GM15510 (cell line): Measurements from ENCODE around the gene ZNF521.

Experiments
- POLR2A ChIP-seq: IDR thresholded peaks from 3 replicates; pipeline ENCODE4 v1.6.1; 2011; ENCODE audit warnings: borderline replicate concordance; ENCODE audit not compliant: insufficient read length; ENCODE audit errors: extremely low read depth

ZNF521 gene

DNA sequence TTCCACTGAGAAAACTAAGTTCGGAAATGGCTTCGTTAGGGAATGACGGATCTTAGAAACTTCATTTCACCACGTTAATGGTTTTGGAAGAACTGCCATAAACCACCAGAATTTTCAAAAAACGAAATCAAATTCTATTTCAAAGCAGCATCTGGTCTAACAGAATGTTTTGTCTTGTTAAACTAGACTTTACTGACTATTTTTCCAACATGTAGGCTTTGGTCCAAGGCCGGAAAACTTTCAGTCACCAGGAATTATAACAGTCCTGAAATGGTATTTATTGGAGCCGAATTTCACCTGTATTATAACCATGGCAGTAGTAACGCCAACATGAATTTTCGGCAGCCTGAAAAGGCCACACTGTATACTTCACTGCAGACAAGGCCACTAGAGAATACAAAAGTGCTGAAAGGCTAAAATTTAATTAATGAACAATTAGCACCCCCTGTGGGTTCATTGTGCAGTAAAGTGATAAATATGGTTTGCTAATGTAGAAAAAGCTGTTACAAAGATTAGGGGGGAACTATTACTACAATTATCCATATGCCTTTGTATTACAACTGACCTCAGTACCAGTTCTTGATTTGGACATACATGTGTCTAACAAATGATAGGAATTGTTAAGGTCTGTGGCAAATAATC is 116.4 kb downstream of the ZNF521 start:
- TF ChIP-seq POLR2A, result no peak

DNA sequence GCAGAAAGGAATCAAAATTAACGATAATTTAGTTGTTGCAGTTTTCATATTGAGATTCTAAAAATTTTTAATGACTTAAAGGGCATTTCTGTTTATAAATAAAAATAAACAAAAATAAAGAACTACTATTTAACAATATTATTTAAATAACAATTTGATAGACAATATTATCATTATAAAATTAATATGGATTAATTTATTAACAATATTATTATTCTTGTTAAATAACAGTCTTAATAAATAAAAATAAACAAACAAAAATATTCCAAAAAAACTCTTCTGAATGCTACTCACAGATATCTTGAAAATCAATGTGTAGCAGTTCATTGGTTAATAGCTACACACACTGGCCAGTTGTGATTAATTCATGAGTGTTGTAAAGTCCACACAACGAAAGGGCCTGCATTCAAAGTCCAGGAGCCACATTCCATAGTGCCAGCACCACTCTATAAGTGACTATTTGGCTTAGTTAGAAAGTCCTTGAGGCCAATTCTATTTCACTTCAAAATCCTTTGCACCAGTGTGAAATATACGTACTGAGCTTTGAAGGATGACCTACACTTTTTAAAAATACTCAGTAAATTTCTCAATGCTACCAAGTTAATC is 117.1 kb downstream of the ZNF521 start:
- no peak for TF ChIP-seq POLR2A

DNA sequence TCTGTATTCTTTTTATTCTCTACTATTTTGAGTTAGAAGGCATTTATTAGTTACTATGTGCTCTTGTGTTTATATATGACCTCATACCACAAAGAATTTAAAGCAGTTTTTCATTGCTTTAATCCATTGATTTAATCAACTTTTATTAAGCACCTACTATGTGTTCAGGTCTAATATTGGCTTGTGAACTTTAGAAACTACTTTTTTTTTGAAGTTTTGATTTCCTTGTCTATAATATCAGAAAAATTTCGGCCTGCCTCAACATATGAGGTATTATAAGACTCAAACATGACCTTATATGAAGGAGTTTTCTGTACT is 117.7 kb downstream of the ZNF521 start:
- no peak for TF ChIP-seq POLR2A

DNA sequence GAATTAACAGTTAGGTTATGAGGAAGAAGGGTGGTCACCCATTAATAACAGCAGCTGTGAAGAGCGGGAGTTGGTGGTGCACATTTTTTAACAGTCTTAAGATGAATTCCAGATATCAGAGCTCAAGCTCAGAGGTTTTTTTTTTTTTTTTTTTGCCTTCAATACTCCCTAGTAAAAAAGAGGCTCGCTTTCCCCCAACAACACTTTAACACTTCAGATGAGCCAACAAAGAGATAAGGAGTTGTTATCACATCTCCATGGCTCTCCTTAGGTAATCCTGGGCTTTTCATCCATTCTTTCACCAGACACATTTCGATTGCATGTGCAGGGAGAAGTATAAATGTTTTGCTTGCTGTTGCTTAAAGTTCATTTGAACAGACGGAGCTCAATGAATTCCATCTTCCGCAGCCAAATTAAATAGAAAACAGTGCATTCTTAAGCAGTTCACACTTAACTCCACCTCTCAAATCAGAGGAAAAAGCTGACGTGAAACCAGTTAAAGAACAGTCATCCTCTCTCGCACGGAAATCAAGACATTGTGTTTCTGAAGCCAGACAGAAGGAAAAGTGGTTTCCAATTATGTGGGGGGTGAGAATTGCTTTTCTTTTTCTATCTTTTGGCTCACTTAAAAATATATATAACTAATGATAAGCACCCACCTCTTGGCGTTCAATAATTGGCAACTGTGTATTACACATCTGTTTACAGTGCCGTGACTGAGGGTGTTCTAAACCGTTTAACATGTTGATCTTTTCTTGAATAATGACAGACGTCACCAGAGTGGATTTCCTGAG is 118.2 kb downstream of the ZNF521 start:
- TF ChIP-seq POLR2A, result no peak

DNA sequence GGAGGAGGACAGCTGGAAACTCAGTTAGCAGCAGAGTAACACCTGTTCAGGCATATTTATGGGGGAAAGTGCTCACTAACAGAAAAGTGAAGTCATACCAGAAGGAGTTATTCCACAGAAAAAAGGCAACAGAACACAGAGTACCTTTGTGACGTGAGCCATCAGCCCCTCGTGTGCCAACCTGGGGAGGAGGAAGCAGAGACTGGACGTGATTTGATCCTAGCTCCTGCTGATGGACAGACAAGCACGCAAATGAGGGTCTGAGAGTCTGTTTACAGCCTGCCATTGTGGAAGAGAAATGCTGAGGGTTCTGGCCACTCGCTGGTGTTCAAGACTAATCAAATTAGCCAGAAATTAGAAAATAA is 120.7 kb downstream of the ZNF521 start:
- TF ChIP-seq POLR2A, result no peak

DNA sequence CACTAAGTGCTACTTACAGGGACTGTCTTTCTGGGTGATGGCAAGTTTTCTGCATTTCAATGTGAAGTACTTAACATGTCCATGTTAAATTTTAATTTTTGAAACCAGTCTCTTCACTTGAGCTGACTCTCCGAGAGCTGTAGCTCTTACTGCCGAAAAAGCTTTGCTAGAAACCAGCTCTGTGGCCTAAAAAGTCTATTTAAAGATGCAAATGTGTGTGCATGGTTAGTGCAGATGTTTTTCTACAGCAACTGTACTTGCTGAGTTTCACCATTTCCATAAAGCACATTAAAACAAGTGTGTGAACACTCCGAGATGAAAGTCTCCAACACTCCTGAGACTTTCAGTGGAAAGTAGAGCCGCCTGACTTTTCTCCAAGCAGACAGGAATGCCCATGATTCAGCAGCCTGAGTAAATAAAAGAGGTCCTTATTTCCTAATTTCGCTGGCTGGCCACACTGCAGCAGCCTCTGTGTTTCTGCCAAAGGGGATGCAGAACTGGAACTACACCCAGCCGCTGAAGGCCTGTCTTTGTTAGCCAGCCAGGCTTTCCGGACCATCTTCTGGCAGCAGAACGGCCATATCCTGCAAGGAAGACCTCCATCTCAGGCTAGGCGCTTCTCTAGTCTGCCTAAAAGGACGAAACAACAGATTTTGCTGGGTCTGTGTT is 121.2 kb downstream of the ZNF521 start:
- no peak for TF ChIP-seq POLR2A

DNA sequence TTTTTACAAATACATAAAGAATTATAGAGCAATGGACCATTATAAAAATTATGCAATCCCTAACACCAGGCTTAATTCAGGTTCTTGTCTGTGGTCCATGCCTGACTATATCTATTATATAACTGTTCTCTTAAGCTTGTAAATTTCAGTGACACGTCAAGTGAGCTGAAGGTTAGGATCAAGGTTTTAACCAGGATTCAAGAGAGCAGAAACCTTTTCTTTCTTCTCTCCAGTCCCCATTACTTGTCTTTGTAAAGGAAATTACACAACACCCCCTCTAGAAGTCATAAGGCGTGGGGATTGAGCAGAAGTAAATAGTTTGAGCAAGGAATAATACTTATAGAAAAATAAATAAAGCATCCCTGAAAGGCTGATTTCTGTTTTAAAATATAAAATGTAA is 122.0 kb downstream of the ZNF521 start:
- TF ChIP-seq POLR2A, result no peak

DNA sequence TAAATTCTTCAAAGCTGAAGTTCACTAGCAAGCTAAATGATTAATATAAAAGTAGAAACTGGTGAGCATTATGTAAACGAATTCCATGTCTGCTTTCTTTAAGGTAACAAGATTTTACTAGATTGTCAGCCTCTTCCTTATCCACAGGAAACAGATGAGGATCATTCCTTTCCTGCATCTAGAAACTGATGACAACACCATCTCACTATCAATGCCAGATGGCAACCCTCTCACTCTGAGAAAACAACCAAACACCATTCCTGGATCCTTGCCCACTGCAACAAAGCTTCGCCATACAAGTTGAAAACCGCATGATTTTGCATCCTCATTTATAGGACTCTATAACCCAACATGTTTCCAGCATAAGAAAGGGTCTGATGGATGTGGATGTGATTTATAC is 122.9 kb downstream of the ZNF521 start:
- TF ChIP-seq POLR2A, result no peak

DNA sequence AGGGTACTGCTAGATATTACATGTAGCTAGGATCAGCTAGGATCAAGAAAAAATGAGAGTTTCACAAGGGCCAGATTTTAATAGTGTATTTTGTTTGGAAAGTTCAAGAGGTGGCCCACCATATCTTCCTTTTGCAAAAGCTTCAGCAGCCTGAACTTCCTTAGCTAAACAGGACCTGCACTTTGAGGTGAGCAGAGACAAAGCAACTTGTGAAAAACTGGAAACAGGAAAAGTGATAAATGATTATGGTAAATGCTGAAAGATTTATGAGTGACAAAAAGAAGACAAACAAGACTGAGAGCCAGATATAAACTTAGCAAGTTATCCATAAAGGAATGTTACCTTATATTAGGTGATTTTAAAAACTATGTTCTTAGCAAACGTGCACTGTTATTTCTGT is 123.6 kb downstream of the ZNF521 start:
- TF ChIP-seq POLR2A, result no peak

DNA sequence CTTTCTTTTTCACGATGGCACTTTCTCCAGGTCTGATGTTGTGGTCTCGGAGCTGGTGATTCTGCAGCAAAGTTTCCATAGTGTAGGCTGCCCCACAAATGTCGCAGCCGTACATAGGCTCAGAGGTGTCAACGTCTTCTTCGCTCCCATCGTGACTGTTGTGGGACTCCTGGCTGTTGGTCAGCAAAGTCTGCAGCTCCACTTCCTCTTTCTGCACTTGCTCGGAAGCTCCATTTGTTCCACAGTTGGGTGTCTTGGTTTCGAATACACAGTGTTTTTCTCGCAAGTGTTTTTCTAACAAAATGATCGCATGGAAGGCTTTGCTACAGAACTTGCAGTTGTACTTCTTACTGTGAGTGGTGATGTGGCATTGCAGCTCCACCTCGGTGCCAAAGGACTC is 126.8 kb downstream of the ZNF521 start:
- no peak for TF ChIP-seq POLR2A

DNA sequence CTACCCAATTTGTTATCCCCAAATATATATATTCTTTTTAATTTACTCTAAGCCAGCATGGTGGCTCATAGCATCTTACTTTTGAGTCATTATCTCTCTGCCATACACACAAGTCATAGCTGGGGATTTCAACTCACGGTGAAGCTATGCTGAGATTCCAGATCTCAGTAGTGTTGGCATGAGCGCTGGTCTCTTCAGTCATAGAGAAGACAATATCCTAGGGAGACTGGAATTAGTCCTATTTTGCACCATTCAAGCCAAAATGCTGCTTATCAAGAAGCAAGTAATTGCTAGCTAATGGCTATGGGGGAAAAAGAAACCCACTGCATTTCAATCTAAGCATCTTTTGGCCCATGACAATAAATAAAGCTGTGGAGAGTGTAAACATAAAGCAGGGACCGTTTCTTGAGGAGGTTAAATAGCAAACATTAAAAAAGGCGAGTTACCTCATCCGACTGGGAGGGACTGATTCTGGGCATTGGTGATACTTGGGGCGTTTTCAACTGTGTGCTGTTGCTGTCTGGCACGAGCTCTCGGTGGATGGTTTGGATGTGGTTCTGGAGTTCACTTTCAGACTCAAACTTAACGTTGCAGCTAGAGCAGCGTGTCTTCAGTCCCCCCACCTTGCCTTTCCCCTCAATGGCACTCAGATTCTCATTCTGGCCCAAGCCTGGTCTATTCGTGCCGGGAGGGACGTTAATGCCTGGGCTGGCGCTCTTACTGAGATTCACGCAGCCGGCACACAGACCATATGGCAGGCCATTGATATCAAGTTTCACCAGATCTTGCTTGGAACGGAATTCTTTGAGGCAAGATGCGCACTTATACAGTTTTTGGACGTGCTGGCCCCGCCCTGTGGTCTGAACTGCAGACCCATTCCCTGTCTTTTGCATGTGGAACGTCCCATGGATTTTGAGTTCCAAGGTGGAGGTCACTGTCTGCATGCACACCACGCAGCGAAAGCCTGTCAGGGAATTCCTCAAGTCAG is 127.8 kb downstream of the ZNF521 start:
- TF ChIP-seq POLR2A, result no peak

DNA sequence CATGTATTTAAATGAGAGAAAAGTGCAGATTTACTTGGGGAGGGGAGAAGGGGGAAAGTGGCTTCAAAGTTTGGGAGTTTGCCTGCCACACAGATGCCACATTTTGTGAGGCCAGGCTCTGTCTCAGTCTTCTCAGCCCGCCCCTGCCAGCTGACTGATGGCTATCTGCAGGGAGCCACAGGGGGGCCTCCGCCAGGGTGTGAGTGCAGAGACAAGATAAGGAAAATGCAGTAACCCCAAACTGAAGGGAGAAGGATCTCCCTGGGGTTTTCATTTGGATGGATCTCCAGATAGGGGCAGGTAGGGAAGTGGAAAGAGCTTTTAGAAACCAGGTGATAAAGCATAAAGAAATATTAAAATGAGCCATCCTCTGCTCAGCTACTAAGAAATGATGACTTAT is 128.8 kb downstream of the ZNF521 start:
- TF ChIP-seq POLR2A, result no peak

DNA sequence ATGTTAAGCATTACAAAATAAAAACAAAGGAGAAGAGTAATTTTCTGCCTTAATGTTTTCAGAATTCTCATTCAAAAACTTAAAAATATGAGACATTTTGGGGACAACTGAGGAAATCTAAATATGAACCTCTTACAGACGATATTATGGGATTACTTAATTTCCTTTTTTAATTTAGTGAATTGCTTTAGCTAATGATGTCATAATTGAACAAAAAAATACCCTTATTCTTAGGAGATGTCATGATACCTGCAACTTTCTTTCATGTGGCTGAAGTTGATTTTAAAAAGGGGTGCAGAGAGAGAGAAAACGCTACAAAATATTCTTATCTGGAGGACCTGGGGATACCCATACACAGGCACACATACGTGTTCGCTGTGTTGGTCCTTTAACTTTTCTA is 129.3 kb downstream of the ZNF521 start:
- no peak for TF ChIP-seq POLR2A

DNA sequence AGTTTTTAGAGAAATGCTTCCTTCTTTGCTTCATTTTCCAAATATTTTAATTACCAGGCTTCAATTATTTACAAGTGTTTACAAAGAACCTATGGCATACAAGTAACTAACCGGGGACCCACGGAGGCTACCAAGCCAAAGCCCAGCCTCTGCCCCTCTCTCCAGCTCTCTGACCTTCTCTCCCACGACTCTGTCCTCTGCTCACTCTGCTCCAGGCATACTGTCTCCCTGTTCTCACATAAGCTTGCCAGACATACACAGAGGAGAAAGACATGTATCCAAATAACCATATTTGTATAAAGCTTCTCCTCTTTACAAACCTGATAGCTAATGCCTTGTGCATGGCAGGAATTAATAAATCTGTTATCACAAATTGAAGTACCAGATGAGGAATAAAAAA is 141.3 kb downstream of the ZNF521 start:
- TF ChIP-seq POLR2A, result no peak
